A673 (cell line): ENCODE data around the gene NET1. TPM values are rescaled to one million over a fixed set of nuclear protein-coding genes. Genes with fewer than 3 reads are reported as not detected.
"Not testable (repeated sequence)": the region's sequence is repeated elsewhere in the genome, so short reads cannot be mapped to it uniquely, and the experiment has no call there.

Source experiments
- BruUV-seq: library from RNA; stranded (reverse); fragments of 400-500 nt; replicated peaks from 2 replicates; lab custom pipeline; 2021; lab: Mats Ljungman, UMichigan
- CTCF ChIA-PET: fragments of 300-600 bp; sonication (Branson Sonifier 250); formaldehyde crosslinking; loops from one replicate; lab custom pipeline; 2022; ENCODE audit warnings: antibody characterized with exemption; lab: Charles Lee
- POLR2A ChIA-PET: fragments of 300-600 bp; sonication (Branson Sonifier 250); formaldehyde crosslinking; loops from one replicate; lab custom pipeline; 2022; ENCODE audit warnings: antibody characterized with exemption; ENCODE audit not compliant: low non-redundant PET; lab: Charles Lee
- DNase-seq: peaks from one replicate; pipeline ENCODE4 v3.0.0-alpha.2; 2015; ENCODE audit warnings: low spot score
- H3K27ac ChIP-seq: fragments of 200-600 bp; sonication (generic); 2 replicates; pipeline ENCODE4 v1.5.1; 2016; ENCODE audit warnings: mixed run types, low read depth, mild to moderate bottlenecking, mixed read lengths, antibody characterized with exemption, low read length; ENCODE audit not compliant: poor library complexity, severe bottlenecking
- H3K27me3 ChIP-seq: fragments of 200-600 bp; sonication (generic); replicated peaks from 2 replicates; pipeline ENCODE4 v1.6.1; 2017; ENCODE audit warnings: mixed run types, low read depth, mild to moderate bottlenecking, mixed read lengths, antibody characterized with exemption, low read length; ENCODE audit not compliant: insufficient read depth, poor library complexity
- H3K36me3 ChIP-seq: fragments of 200-600 bp; sonication (generic); 2 replicates; pipeline ENCODE4 v1.6.1; 2016; ENCODE audit warnings: mixed run types, mild to moderate bottlenecking, mixed read lengths, antibody characterized with exemption, low read length; ENCODE audit not compliant: insufficient read depth, poor library complexity, severe bottlenecking
- H3K4me1 ChIP-seq: fragments of 200-600 bp; sonication (generic); 2 replicates; pipeline ENCODE4 v1.6.1; 2017; ENCODE audit warnings: mixed run types, mild to moderate bottlenecking, mixed read lengths, antibody characterized with exemption, low read length; ENCODE audit not compliant: insufficient read depth, poor library complexity, severe bottlenecking
- H3K4me3 ChIP-seq: fragments of 200-600 bp; sonication (generic); 2 replicates; pipeline ENCODE4 v1.5.1; 2016; ENCODE audit warnings: low read depth, mixed run types, mild to moderate bottlenecking, mixed read lengths, low read length; ENCODE audit not compliant: poor library complexity, severe bottlenecking
- H3K9me3 ChIP-seq: fragments of 200-600 bp; sonication (generic); 2 replicates; pipeline ENCODE4 v1.6.1; 2016; ENCODE audit warnings: mixed run types, low read depth, mild to moderate bottlenecking, mixed read lengths, antibody characterized with exemption, low read length; ENCODE audit not compliant: poor library complexity, severe bottlenecking
- EZH2 ChIP-seq: fragments of 200-600 bp; sonication (generic); IDR thresholded peaks from 2 replicates; pipeline ENCODE4 v1.6.1; 2017; ENCODE audit warnings: borderline replicate concordance, low read depth, mild to moderate bottlenecking, mixed read lengths, antibody characterized with exemption, low read length; ENCODE audit not compliant: poor library complexity, severe bottlenecking
- intact Hi-C: fragments of 100-400 bp; cut with micrococcal nuclease; formaldehyde crosslinking; loops from one replicate; pipeline ENCODE4 v1.10.0; 2022; ENCODE audit not compliant: unreplicated experiment
- total RNA-seq: library from RNA; stranded (reverse); gene quantifications from 2 replicates; pipeline ENCODE4 v1.2.3, GENCODE V29; 2021
- TF ChIP-seq, protein P1 (sequence below): fragments of 300-800, 200-600 bp; sonication (generic); conservative IDR thresholded peaks from 2 replicates; pipeline ENCODE4 v1.5.1; 2017; ENCODE audit warnings: low read depth, mild to moderate bottlenecking, antibody characterized with exemption, low read length, moderate library complexity, mixed read lengths

Gene NET1
- total RNA-seq, 1 experiment from 2014 or later = 71.4 TPM

DNA sequence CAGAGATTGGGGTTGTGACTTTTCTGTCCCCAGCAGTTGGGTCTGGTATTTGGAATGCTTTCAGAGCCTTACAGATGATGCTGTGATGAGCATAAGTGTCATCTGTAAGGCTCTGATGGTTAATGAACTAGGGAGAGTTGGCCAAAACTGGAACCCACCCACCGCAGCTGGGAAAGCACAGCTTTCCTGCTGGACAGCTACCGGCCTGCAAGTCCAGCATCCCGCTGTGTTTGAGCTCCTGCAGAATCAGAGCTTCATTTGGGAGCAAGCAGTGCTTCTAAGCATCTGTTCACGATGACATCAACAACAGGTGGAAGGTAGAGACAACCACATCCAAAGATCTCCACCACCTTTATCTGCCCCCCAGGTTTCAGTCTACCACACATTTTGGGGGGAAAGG, 35.9 kb upstream of the NET1 start:
- intact Hi-C loops = no loop called here
- no peaks in the 10 kb centered on the region for H3K9me3 ChIP-seq
- no peak overlapping the region for H3K27ac ChIP-seq
- no peak overlapping the region for H3K4me3 ChIP-seq
- H3K4me1 ChIP-seq = no peaks in the 10 kb centered on the region
- no peak for DNase-seq
- ChIA-PET CTCF (interaction anchor here (0.6 kb wide), 1 partner anchor 15 kb away, joined by 6 read pairs; no protein-coding TSS in a partner anchor), POLR2A (no interaction called here)
- H3K36me3 ChIP-seq = no peaks in the 10 kb centered on the region
- no peaks in the 10 kb centered on the region for H3K27me3 ChIP-seq
- no TSS peak for BruUV-seq
- no peak for TF ChIP-seq EZH2
- TF ChIP-seq, protein P1, sequence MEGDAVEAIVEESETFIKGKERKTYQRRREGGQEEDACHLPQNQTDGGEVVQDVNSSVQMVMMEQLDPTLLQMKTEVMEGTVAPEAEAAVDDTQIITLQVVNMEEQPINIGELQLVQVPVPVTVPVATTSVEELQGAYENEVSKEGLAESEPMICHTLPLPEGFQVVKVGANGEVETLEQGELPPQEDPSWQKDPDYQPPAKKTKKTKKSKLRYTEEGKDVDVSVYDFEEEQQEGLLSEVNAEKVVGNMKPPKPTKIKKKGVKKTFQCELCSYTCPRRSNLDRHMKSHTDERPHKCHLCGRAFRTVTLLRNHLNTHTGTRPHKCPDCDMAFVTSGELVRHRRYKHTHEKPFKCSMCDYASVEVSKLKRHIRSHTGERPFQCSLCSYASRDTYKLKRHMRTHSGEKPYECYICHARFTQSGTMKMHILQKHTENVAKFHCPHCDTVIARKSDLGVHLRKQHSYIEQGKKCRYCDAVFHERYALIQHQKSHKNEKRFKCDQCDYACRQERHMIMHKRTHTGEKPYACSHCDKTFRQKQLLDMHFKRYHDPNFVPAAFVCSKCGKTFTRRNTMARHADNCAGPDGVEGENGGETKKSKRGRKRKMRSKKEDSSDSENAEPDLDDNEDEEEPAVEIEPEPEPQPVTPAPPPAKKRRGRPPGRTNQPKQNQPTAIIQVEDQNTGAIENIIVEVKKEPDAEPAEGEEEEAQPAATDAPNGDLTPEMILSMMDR = no peak

- CTCF ChIA-PET, H3K4me1 ChIP-seq, BruUV-seq, H3K36me3 ChIP-seq, H3K27ac ChIP-seq, POLR2A ChIA-PET, H3K9me3 ChIP-seq, DNase-seq, H3K27me3 ChIP-seq, H3K4me3 ChIP-seq, intact Hi-C loops: not testable (repeated sequence)
Measured at GRCh38 chr10:5379202-5379601, 33.2 kb upstream of the NET1 start.

DNA sequence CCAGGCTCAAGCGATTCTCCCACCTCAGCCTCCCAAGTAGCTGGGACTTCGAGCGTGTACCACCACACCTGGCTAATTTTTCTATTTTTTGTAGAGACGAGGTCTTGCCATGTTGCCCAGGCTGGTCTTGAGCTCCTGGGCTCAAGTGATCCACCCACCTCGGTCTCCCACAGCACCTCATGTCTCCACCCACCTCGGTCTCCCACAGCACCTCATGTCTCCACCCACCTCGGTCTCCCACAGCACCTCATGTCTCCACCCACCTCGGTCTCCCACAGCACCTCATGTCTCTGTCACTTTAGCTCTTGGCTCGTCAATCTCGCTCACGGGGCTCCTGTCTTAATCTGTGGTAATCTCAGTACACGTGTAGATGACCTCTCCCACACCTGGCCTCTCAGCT, 32.0 kb upstream of the NET1 start:
- BruUV-seq, POLR2A ChIA-PET, H3K27me3 ChIP-seq, H3K27ac ChIP-seq, H3K4me3 ChIP-seq, DNase-seq, H3K9me3 ChIP-seq, CTCF ChIA-PET, H3K4me1 ChIP-seq, H3K36me3 ChIP-seq: not testable (repeated sequence)
- intact Hi-C loops = loop anchor here (5.0 to 10.0 kb wide), 2 partner anchors 98 to 286 kb away; partner anchors contain the start of gene AKR1C3

GRCh38 chr10:5381187-5381586, 31.2 kb upstream of the NET1 start:
- Histone ChIP-seq H3K4me1 (no peaks in the 10 kb centered on the region), H3K27ac (no peak overlapping the region), H3K9me3 (no peaks in the 10 kb centered on the region), H3K27me3 (no peaks in the 10 kb centered on the region), H3K36me3 (no peaks in the 10 kb centered on the region), H3K4me3 (no peak overlapping the region)
- DNase-seq = no peak
- no TSS peak for BruUV-seq
- ChIA-PET CTCF (no interaction called here), POLR2A (no interaction called here)
- intact Hi-C loops = loop anchor here (5.0 to 10.0 kb wide), 2 partner anchors 99 to 286 kb away; partner anchors contain the start of gene AKR1C3
- no peak for TF ChIP-seq EZH2
- TF ChIP-seq, protein P1 = no peak
